Smooth muscle cell (in vitro differentiated cells): ENCODE results near the gene HAPLN3. TPM values are rescaled to one million over a fixed set of nuclear protein-coding genes. Genes with fewer than 3 reads are reported as not detected.

Source experiments
- DNase-seq: peaks from one replicate; lab custom pipeline; 2025; ENCODE audit not compliant: unreplicated experiment; lab: John Stamatoyannopoulos, UW
- H2AFZ ChIP-seq: fragments of 200-600 bp; sonication (generic); 2 replicates; pipeline ENCODE4 v1.6.0; 2016; ENCODE audit warnings: antibody characterized with exemption, low read depth, mild to moderate bottlenecking
- H3F3A ChIP-seq: fragments of 200-600 bp; sonication (generic); 2 replicates; pipeline ENCODE4 v1.6.0; 2017; ENCODE audit warnings: antibody characterized with exemption, low read depth
- H3K27ac ChIP-seq: fragments of 200-600 bp; sonication (generic); 2 replicates; pipeline ENCODE4 v1.5.1; 2016; ENCODE audit warnings: low read depth, mild to moderate bottlenecking
- H3K27me3 ChIP-seq: fragments of 200-600 bp; sonication (generic); 2 replicates; pipeline ENCODE4 v1.6.1; 2016; ENCODE audit warnings: low read depth, mild to moderate bottlenecking
- H3K36me3 ChIP-seq: fragments of 200-600 bp; sonication (generic); 2 replicates; pipeline ENCODE4 v1.5.1; 2016; ENCODE audit warnings: low read depth
- H3K4me1 ChIP-seq: fragments of 200-600 bp; sonication (generic); 2 replicates; pipeline ENCODE4 v1.5.1; 2016; ENCODE audit warnings: low read depth
- H3K4me2 ChIP-seq: fragments of 200-600 bp; sonication (generic); 2 replicates; pipeline ENCODE4 v1.6.0; 2016; ENCODE audit warnings: mild to moderate bottlenecking
- H3K4me3 ChIP-seq: fragments of 200-600 bp; sonication (generic); 2 replicates; pipeline ENCODE4 v1.5.1; 2016; ENCODE audit warnings: mild to moderate bottlenecking
- H3K79me2 ChIP-seq: fragments of 200-600 bp; sonication (generic); 2 replicates; pipeline ENCODE4 v1.6.0; 2016; ENCODE audit warnings: low read depth, mild to moderate bottlenecking
- H3K9ac ChIP-seq: fragments of 200-600 bp; sonication (generic); 2 replicates; pipeline ENCODE4 v1.6.0; 2016; ENCODE audit warnings: low read depth
- H3K9me3 ChIP-seq: fragments of 200-600 bp; sonication (generic); replicated peaks from 2 replicates; pipeline ENCODE4 v1.5.1; 2016; ENCODE audit warnings: low read depth
- H4K20me1 ChIP-seq: fragments of 200-600 bp; sonication (generic); 2 replicates; pipeline ENCODE4 v1.6.0; 2016; ENCODE audit warnings: low read depth
- WGBS: methylation state at CpG from one replicate; pipeline ENCODE4 v1.1.7; 2016; ENCODE audit warnings: low lambda C conversion rate; 5-methylcytosine and 5-hydroxymethylcytosine counted together
- polyA plus RNA-seq: library from polyadenylated mRNA; unstranded; fragments of >200 nt; fragmentation: Nextera tagmentation; extraction: Ambion mirVana; gene quantifications from 2 replicates; pipeline ENCODE4 v1.2.1, GENCODE V29; 2016
- total RNA-seq: library from RNA; depleted of rRNA; stranded (reverse); fragments of >200 nt; gene quantifications from 2 replicates; pipeline ENCODE4 v1.2.3, GENCODE V29; 2014
- TF ChIP-seq, protein P1 (sequence below): fragments of 200-600 bp; sonication (generic); IDR thresholded peaks from 2 replicates; pipeline ENCODE4 v1.5.1; 2017; ENCODE audit warnings: borderline replicate concordance, mild to moderate bottlenecking, antibody characterized with exemption; ENCODE audit not compliant: insufficient read depth, poor library complexity, severe bottlenecking

The HAPLN3 gene
- total RNA-seq (4.5 and 6.5 TPM in 2 replicates), polyA plus RNA-seq (5.2 and 7.6 TPM in 2 replicates)

DNA sequence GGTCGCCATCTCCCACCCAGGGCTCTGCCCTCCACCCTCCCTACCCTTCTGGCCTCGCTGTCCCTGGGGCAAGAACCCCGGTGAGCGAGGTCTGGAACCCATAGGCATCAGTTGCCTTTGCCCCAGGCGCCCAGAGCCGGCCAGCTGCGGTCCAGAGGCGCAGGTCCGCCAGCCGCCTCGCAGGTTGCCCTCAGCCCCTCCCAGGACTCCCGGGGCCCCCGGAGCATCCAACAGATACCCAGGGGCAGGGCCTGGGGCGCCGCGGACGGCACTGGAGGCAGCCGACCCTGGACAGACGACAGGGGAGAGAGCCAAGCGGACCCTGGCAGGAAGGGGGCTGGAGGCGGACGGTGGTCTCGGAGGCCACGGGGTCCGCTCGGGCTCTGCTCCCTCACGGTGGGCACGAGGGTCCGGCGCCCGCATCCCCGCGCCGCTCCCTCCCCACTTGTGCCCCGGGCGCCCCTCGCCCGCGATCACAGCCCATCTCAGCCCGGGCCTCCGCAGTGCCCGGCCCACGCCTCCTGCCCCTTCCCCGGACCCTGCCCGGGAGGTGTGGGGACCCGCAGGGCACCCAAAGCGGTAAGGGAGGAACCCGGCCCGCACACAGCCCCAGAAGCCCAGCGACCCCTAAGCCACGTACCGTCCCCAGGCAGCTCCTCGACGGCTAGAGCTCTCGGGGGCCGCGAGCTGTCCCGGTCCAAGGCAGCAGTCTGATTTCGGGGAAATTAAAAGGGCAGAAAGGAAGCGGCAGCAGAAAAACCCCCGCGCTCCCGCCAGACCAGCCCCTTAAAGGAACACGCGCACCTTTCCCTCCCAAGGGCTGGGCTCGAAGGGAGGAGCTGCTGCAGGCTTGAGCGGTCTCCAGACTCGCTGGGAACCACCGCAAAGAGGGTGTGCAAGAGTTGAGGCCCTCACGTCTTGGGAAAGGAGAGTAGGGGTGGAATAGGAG is at the start of gene HAPLN3:
Gene HAPLN3, minus strand, starts transcription at position 726 of the 949 bp plus-strand sequence. CDS start 8,246 bp downstream, outside the sequence.
- peak within 1 kb of the TSS; percentile 52 for H3K4me3 ChIP-seq
- no peak for DNase-seq
- TF ChIP-seq, protein P1, sequence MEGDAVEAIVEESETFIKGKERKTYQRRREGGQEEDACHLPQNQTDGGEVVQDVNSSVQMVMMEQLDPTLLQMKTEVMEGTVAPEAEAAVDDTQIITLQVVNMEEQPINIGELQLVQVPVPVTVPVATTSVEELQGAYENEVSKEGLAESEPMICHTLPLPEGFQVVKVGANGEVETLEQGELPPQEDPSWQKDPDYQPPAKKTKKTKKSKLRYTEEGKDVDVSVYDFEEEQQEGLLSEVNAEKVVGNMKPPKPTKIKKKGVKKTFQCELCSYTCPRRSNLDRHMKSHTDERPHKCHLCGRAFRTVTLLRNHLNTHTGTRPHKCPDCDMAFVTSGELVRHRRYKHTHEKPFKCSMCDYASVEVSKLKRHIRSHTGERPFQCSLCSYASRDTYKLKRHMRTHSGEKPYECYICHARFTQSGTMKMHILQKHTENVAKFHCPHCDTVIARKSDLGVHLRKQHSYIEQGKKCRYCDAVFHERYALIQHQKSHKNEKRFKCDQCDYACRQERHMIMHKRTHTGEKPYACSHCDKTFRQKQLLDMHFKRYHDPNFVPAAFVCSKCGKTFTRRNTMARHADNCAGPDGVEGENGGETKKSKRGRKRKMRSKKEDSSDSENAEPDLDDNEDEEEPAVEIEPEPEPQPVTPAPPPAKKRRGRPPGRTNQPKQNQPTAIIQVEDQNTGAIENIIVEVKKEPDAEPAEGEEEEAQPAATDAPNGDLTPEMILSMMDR, result no peak
- no peaks in the 10 kb centered on the region for H3F3A ChIP-seq
- no peak within 1 kb of the TSS for H2AFZ ChIP-seq
- H3K9me3 ChIP-seq, result no peaks in the 10 kb centered on the region
- peaks cover 16% of the 10 kb centered on the region for H3K27me3 ChIP-seq
- H3K36me3 ChIP-seq, result no peaks in the 10 kb centered on the region
- peaks cover 27% of the 10 kb centered on the region for H3K4me1 ChIP-seq
- no peak within 1 kb of the TSS for H3K9ac ChIP-seq
- peak within 1 kb of the TSS; percentile 87 for H3K4me2 ChIP-seq
- WGBS, result 3% methylated on average over 42 of the region's 70 CpGs
- H4K20me1 ChIP-seq, result peaks cover 5% of the 10 kb centered on the region
- no peak within 1 kb of the TSS for H3K27ac ChIP-seq
- no peaks in the 10 kb centered on the region for H3K79me2 ChIP-seq

DNA sequence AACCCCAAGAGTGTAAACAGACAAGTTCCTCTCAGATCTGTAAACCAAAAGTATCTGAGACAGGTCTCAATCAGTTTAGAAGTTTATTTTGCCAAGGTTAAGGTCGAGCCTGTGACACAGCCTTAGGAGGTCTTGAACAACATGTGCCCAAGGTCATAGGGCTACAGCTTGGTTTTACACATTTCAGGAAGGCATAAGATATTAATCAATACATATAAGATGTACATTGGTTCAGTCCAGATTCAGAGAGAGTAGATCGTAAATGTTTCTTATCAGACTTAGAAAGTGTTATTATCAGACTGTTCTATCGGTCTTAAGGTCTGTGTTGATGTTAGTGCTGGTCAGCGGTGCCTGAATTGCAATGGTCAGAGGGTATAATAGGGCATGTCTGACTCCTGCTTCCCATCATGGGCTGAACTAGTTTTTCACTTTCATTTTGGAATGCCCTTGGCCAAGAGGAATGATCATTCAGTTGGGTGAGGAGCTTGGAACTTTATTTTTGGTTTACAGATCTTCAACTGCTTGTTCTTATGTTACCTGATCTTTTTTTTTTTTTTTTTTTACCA is 44.8 kb upstream of the HAPLN3 start:
- Histone ChIP-seq H3K36me3 (no peaks in the 10 kb centered on the region), H3K4me3 (no peak overlapping the region), H3K79me2 (no peaks in the 10 kb centered on the region), H3K4me1 (no peaks in the 10 kb centered on the region), H3K9ac (no peak overlapping the region), H3F3A (no peaks in the 10 kb centered on the region), H4K20me1 (no peaks in the 10 kb centered on the region), H3K27me3 (no peaks in the 10 kb centered on the region), H3K9me3 (no peaks in the 10 kb centered on the region), H2AFZ (no peak overlapping the region), H3K27ac (no peak overlapping the region), H3K4me2 (no peak overlapping the region)
- TF ChIP-seq, protein P1, result no peak
- 81% methylated on average over 4 of the region's 4 CpGs for WGBS
- DNase-seq, result no peak

GRCh38 chr15:88939486-88939806 is 44.1 kb upstream of the HAPLN3 start:
- no peak for DNase-seq
- H3K4me3 ChIP-seq, result no peak overlapping the region
- no peaks in the 10 kb centered on the region for H3K27me3 ChIP-seq
- H3K27ac ChIP-seq, result no peak overlapping the region
- no peak overlapping the region for H3K9ac ChIP-seq
- no peaks in the 10 kb centered on the region for H4K20me1 ChIP-seq
- no peaks in the 10 kb centered on the region for H3K4me1 ChIP-seq
- H3K9me3 ChIP-seq, result no peaks in the 10 kb centered on the region
- H3F3A ChIP-seq, result no peaks in the 10 kb centered on the region
- TF ChIP-seq, protein P1, result no peak
- H3K36me3 ChIP-seq, result no peaks in the 10 kb centered on the region
- no peaks in the 10 kb centered on the region for H3K79me2 ChIP-seq
- 88% methylated on average over 2 of the region's 2 CpGs for WGBS
- H2AFZ ChIP-seq, result no peak overlapping the region
- H3K4me2 ChIP-seq, result no peak overlapping the region
